HepG2 (cell line): Measurements from ENCODE around the gene PAQR6. TPM values are rescaled to one million over a fixed set of nuclear protein-coding genes. Genes with fewer than 3 reads are reported as not detected.

Experiments
- CREBL2 ChIP-seq: sonication (generic); formaldehyde crosslinking; IDR thresholded peaks from 2 replicates; pipeline ENCODE4 v1.8.1; 2023; ENCODE audit warnings: missing genetic modification reagents, mild to moderate bottlenecking, borderline replicate concordance
- HBP1 ChIP-seq: IDR thresholded peaks from 2 replicates; pipeline ENCODE4 v1.6.1; 2016; ENCODE audit warnings: low read depth, control low read depth
- HDAC6 ChIP-seq: fragments of 200-600 bp; sonication (generic); IDR thresholded peaks from 2 replicates; pipeline ENCODE4 v1.7.0; 2017; ENCODE audit warnings: mild to moderate bottlenecking, antibody characterized with exemption, low read length, low read depth
- IKZF5 ChIP-seq: IDR thresholded peaks from 2 replicates; pipeline ENCODE4 v1.6.1; 2018; ENCODE audit warnings: missing genetic modification reagents, mild to moderate bottlenecking, missing compliant biosample characterization
- KDM2A ChIP-seq: sonication (generic); formaldehyde crosslinking; IDR thresholded peaks from 2 replicates; pipeline ENCODE4 v1.4.0; 2020; ENCODE audit warnings: low read depth, missing genetic modification reagents, borderline replicate concordance
- NONO ChIP-seq, 2 experiments: fragments of 450-650 bp in 1 of 2; sonication (generic) in 1 of 2; formaldehyde crosslinking in 1 of 2; IDR thresholded peaks in 1 of 2; conservative IDR thresholded peaks in 1 of 2; 2 replicates each; pipeline versions ENCODE4 v1.6.1 to v1.8.0; 2017 to 2022; ENCODE audit warnings: mild to moderate bottlenecking in 1 of 2, missing genetic modification reagents in 1 of 2, moderate library complexity in 1 of 2
- SALL1 ChIP-seq: sonication (generic); formaldehyde crosslinking; IDR thresholded peaks from 2 replicates; pipeline ENCODE4 v1.8.0; 2022; ENCODE audit warnings: mild to moderate bottlenecking, missing genetic modification reagents
- SAP130 ChIP-seq: IDR thresholded peaks from 2 replicates; pipeline ENCODE4 v1.6.1; 2016; ENCODE audit warnings: low read depth
- SMARCC2 ChIP-seq: fragments of 450-650 bp; IDR thresholded peaks from 2 replicates; pipeline ENCODE4 v1.6.1; 2017; ENCODE audit warnings: antibody characterized with exemption, mild to moderate bottlenecking
- SRSF9 ChIP-seq: fragments of 200-400 bp; formaldehyde crosslinking; IDR thresholded peaks from 2 replicates; pipeline ENCODE4 v1.6.1; 2018; ENCODE audit warnings: borderline replicate concordance, mild to moderate bottlenecking, low read depth, low read length; ENCODE audit not compliant: insufficient read depth, poor library complexity, severe bottlenecking
- TCF12 ChIP-seq, 2 experiments: fragments of 450-650 bp in 1 of 2; sonication (generic) in 1 of 2; formaldehyde crosslinking in 1 of 2; IDR thresholded peaks; 2 replicates each; pipeline versions ENCODE4 v1.6.1 to v1.8.0; 2017 to 2022; ENCODE audit warnings: antibody characterized with exemption in 1 of 2, mild to moderate bottlenecking in 1 of 2, missing genetic modification reagents in 1 of 2, moderate library complexity in 1 of 2
- TERF1 ChIP-seq: sonication (generic); formaldehyde crosslinking; IDR thresholded peaks from 2 replicates; pipeline ENCODE4 v1.8.0; 2022; ENCODE audit warnings: mild to moderate bottlenecking, missing genetic modification reagents, moderate library complexity
- ZBTB25 ChIP-seq: IDR thresholded peaks from 2 replicates; pipeline ENCODE4 v1.6.1; 2018; ENCODE audit warnings: missing genetic modification reagents
- ZFAT ChIP-seq: sonication (generic); formaldehyde crosslinking; conservative IDR thresholded peaks from 2 replicates; pipeline ENCODE4 v1.8.1; 2023; ENCODE audit warnings: missing genetic modification reagents, inconsistent platforms
- ZMYM4 ChIP-seq: sonication (generic); formaldehyde crosslinking; IDR thresholded peaks from 2 replicates; pipeline ENCODE4 v1.8.1; 2023; ENCODE audit warnings: mild to moderate bottlenecking, missing genetic modification reagents
- ZNF30 ChIP-seq: sonication (generic); formaldehyde crosslinking; IDR thresholded peaks from 2 replicates; pipeline ENCODE4 v1.5.0; 2020; ENCODE audit warnings: mild to moderate bottlenecking, missing genetic modification reagents
- ZNF740 ChIP-seq: sonication (generic); formaldehyde crosslinking; IDR thresholded peaks from 2 replicates; pipeline ENCODE4 v1.4.0; 2020; ENCODE audit warnings: missing genetic modification reagents
- polyA plus RNA-seq, 8 experiments: library from polyadenylated mRNA; depleted of rRNA in 3 of 8; stranded (reverse) in 7 of 8; unstranded in 1 of 8; fragments of >200 nt; fragmentation: Illumina TruSeq in 4 of 8; extraction: Trizol in 4 of 8; gene quantifications; 2 replicates each; pipeline versions ENCODE4 v1.2.1 to v1.2.3, GENCODE V29; 2011 to 2016; ENCODE audit warnings: low read depth in 4 of 8, missing spikeins in 1 of 8, mixed read lengths in 1 of 8; ENCODE audit not compliant: insufficient read depth in 1 of 8
- total RNA-seq, 5 experiments: library from RNA; depleted of rRNA; stranded (reverse); fragments of >200 nt; fragmentation: Illumina TruSeq; extraction: Trizol; gene quantifications; 2 replicates each; pipeline ENCODE4 v1.2.3, GENCODE V29; 2016; ENCODE audit warnings: low read depth in 1 of 5

Gene PAQR6
- total and polyA plus RNA-seq, 2 of the 13 experiments (the other 11 are each of a cell fraction or from before 2014, with no cell fraction given) = 0.82 to 1.4 TPM

GRCh38 chr1:156295391-156295947, 47.6 kb upstream of the PAQR6 start, which contains the start of gene GLMP (continued):
- TF ChIP-seq ZNF740 (CRISPR knock-in tag) = no peak
- TF ChIP-seq SMARCC2 = no peak
- no peak for TF ChIP-seq ZNF30 (CRISPR knock-in tag)
- TF ChIP-seq KDM2A = peak; percentile 82; the same call in 1 of the 2 replicates
- no peak for TF ChIP-seq TCF12 (IDR thresholded peaks at IDR 0.05)
- TF ChIP-seq TCF12 (CRISPR knock-in tag; IDR thresholded peaks at IDR 0.05) = no peak
- no peak for TF ChIP-seq NONO (IDR thresholded peaks at IDR 0.05)
- no peak for TF ChIP-seq NONO (CRISPR knock-in tag; conservative IDR thresholded peaks at IDR 0.05)
- TF ChIP-seq TERF1 (CRISPR knock-in tag) = no peak
- TF ChIP-seq SAP130 (CRISPR knock-in tag) = peak; percentile 96
- no peak for TF ChIP-seq CREBL2 (CRISPR knock-in tag)
- TF ChIP-seq ZMYM4 = no peak
- TF ChIP-seq SRSF9 = no peak
- no peak for TF ChIP-seq ZFAT
- TF ChIP-seq HDAC6 = no peak
- TF ChIP-seq IKZF5 (CRISPR knock-in tag) = 0 out of 2 replicates have a peak, but pooled peaks have one; percentile 37
- no peak for TF ChIP-seq HBP1 (CRISPR knock-in tag)
- peak; percentile 26; the same call in 1 of the 2 replicates for TF ChIP-seq SALL1 (CRISPR knock-in tag)
- TF ChIP-seq ZBTB25 = no peak; the same call in 1 of the 2 replicates
